ENCODE data around the gene GNAL.

The GNAL gene

GRCh38 chr18:11762429-11762828 lies 73.4 kb downstream of the GNAL start:
- DNase-seq (ENCODE audit: low read depth): no peak

GRCh38 chr18:11767329-11767728 lies 78.3 kb downstream of the GNAL start:
- no peak for DNase-seq (ENCODE audit: low read depth)

- no peak for DNase-seq (ENCODE audit: low read depth)
Observed at GRCh38 chr18:11767935-11768334, 78.9 kb downstream of the GNAL start.

- no peak for DNase-seq (ENCODE audit: low read depth)
Observed at GRCh38 chr18:11775436-11776174, 86.5 kb downstream of the GNAL start.

GRCh38 chr18:11780042-11780441 lies 91.0 kb downstream of the GNAL start:
- no peak for DNase-seq (ENCODE audit: low read depth)

- DNase-seq (ENCODE audit: low read depth): no peak
Observed at GRCh38 chr18:11783716-11784331, 94.8 kb downstream of the GNAL start.

- no peak for DNase-seq (ENCODE audit: low read depth)
Observed at GRCh38 chr18:11784674-11785304, 95.7 kb downstream of the GNAL start.

GRCh38 chr18:11785444-11786055 lies 96.5 kb downstream of the GNAL start:
- no peak for DNase-seq (ENCODE audit: low read depth)

GRCh38 chr18:11789716-11790510 lies 100.8 kb downstream of the GNAL start:
- DNase-seq (ENCODE audit: low read depth): no peak

- DNase-seq (ENCODE audit: low read depth): no peak
Observed at GRCh38 chr18:11791131-11791530, 102.1 kb downstream of the GNAL start.

GRCh38 chr18:11792632-11793031 lies 103.6 kb downstream of the GNAL start:
- DNase-seq (ENCODE audit: low read depth): no peak

GRCh38 chr18:11794195-11794594 lies 105.1 kb downstream of the GNAL start:
- DNase-seq (ENCODE audit: low read depth): no peak

- no peak for DNase-seq (ENCODE audit: low read depth)
Observed at GRCh38 chr18:11795916-11796315, 106.9 kb downstream of the GNAL start.

GRCh38 chr18:11798271-11798670 lies 109.2 kb downstream of the GNAL start:
- no peak for DNase-seq (ENCODE audit: low read depth)

GRCh38 chr18:11799066-11799465 lies 110.0 kb downstream of the GNAL start:
- no peak for DNase-seq (ENCODE audit: low read depth)

GRCh38 chr18:11800566-11801334 lies 111.7 kb downstream of the GNAL start:
- no peak for DNase-seq (ENCODE audit: low read depth)

- DNase-seq (ENCODE audit: low read depth): no peak
Observed at GRCh38 chr18:11801573-11801972, 112.5 kb downstream of the GNAL start.

- no peak for DNase-seq (ENCODE audit: low read depth)
Observed at GRCh38 chr18:11802158-11802557, 113.1 kb downstream of the GNAL start.

- no peak for DNase-seq (ENCODE audit: low read depth)
Observed at GRCh38 chr18:11802586-11802985, 113.5 kb downstream of the GNAL start.

GRCh38 chr18:11807233-11807632 lies 118.2 kb downstream of the GNAL start:
- no peak for DNase-seq (ENCODE audit: low read depth)
